ENCODE results near the gene FILIP1L. TPM values are rescaled to one million over a fixed set of nuclear protein-coding genes. Genes with fewer than 3 reads are reported as not detected.
A peak's percentile ranks its signal among the peaks of the same experiment; 100 is the strongest.

The FILIP1L gene
- total RNA-seq, 1 experiment from 2014 or later: 3.7 TPM

DNA sequence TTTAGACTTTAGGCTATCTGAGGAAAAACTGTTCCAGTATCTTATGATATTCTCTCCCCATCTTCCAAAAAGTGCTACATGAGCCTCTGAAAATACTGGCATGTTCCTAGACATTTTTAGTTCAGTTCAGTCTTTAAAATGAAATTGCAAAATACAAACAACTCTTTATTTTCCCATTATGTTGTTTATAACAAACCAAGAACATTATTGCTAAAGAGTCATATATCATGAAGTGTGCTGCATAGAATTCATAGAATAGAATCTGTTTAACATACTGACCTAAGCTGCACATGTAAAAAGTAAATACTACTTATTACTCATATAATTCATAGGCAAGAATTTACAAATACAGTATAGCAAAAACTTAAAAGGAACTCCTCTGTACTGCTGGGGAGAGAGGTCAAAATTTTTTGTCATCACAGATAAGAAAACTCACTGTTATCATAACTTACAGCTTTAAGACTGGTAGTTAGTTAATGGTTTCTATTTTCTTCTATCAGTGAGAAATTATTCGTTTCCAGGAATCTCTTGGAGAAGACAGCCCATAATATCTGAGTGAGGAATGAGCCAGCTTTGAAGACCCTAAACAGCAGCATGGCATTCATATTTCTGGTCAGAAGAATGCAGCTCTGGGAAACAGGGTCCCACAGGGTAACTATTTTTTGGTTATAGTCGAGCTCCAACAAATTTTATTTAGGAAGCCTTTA, 32.2 kb downstream of the FILIP1L start:
- H3K36me3 ChIP-seq: no peaks in the 10 kb centered on the region
- peaks cover 3% of the 10 kb centered on the region; the same call in 1 of the 2 replicates for H3K9me3 ChIP-seq (replicated peaks)
- H3K4me1 ChIP-seq: no peaks in the 10 kb centered on the region
- H3K27me3 ChIP-seq: no peaks in the 10 kb centered on the region
- no peak overlapping the region for H3K27ac ChIP-seq
- no peak overlapping the region for H3K4me3 ChIP-seq
- no peak for DNase-seq

DNA sequence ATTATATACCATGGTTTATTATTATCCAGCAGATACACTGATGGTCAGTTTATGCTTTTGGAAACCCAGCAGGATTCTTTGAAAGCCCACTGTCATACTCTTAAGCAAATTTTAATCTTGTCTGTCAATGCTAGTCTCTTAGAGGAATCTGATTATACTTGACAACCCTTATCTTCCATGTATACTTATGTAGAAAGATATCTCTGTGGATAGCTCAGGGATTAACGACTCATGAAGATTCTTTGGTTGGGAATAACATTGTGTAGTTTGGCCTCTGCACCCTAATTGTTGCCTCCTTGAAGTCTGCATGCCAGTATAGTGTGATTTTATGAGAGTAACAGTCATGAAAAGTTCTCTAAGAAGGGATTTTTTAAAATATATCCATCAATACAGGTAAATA, 33.0 kb downstream of the FILIP1L start:
- Histone ChIP-seq H3K27ac (no peak overlapping the region), H3K9me3 (replicated peaks) (peaks cover 3% of the 10 kb centered on the region; the same call in 1 of the 2 replicates), H3K36me3 (no peaks in the 10 kb centered on the region), H3K27me3 (no peaks in the 10 kb centered on the region), H3K4me3 (no peak overlapping the region), H3K4me1 (peaks cover 3% of the 10 kb centered on the region; the same call in 1 of the 2 replicates)
- DNase-seq: no peak

DNA sequence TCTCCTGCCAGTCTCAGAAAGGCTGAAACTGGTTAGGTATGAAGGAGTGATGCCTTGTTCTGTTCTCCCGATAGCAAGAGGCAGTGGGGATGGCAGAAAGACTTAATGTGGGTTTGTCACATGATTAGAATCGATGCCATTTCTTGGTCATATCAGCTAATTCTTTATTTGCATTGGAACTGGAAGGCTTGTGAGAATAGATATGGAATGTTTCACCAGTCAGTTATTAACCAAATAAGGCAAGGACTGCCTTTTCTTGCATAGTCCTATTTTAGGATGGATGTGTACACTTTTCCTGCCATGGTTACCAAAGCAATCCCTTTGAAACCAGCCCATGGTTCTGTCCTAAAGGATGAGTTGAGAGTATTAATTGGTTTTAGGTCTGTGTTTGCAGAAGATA, 33.7 kb downstream of the FILIP1L start:
- Histone ChIP-seq H3K27ac (no peak overlapping the region), H3K36me3 (no peaks in the 10 kb centered on the region), H3K4me1 (peaks cover 3% of the 10 kb centered on the region; the same call in 1 of the 2 replicates), H3K27me3 (no peaks in the 10 kb centered on the region), H3K4me3 (no peak overlapping the region), H3K9me3 (replicated peaks) (peaks cover 3% of the 10 kb centered on the region; the same call in 1 of the 2 replicates)
- no peak for DNase-seq

DNA sequence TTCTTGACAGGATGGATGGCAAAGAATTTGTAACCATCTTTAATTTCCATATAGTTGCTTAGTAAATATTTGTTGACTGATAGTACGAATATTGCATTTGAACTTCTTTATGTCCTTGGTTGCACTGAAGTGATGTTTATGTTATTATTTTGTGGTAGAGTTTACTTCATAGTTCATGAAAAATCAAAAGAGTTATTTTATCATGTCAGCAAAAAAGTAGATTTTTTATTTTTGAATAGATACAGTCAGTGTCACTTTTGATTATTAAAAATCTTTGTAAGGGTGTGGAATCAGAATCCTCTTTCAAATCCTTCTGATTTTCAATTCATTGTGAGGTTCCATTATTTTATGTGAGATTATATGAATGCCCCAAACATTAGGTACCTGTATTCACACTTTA, 35.0 kb downstream of the FILIP1L start:
- peaks cover 3% of the 10 kb centered on the region for H3K4me1 ChIP-seq
- H3K27me3 ChIP-seq: no peaks in the 10 kb centered on the region
- no peak overlapping the region for H3K4me3 ChIP-seq
- no peak overlapping the region for H3K27ac ChIP-seq
- no peak for DNase-seq
- no peaks in the 10 kb centered on the region for H3K36me3 ChIP-seq
- H3K9me3 ChIP-seq (replicated peaks): peaks cover 3% of the 10 kb centered on the region; the same call in 1 of the 2 replicates

DNA sequence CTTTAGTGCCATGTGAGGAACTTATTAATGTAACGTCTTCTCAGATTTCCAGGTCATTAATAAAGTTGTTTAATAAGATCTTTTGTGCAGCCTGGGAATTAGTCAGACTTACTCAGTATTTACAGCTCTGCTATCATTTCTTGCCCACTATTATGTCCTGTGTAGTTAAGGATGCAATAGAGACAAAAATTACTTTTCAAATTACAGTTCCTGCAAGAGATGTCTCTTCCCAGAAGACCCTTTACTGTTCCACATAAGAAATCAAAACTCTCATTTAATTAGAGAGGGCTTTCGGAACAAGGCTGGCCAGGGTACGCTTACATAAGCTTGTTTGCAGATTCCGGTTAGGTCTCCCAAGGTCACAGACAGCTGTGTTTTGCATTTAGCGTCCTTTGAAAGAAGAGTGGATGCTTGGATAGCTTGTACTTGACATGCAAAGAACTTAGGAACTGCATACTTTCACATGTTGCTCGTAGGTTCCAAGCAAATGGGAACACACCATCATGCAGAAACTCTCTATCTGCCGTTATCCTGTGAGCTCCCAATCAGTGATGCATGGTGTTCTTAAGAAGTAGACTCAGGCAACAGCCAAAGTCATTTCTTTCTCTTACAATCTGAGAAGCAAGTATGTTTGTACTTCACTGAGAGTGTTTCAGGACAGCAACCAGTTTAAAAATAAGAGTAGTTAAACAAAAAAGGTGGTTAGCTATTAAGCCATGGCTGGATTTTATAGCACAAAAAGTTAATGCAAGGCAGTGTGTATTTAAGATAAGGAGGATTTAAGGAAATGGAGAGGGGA, 37.4 kb downstream of the FILIP1L start:
- Histone ChIP-seq H3K9me3 (replicated peaks) (peaks cover 3% of the 10 kb centered on the region; the same call in 1 of the 2 replicates), H3K36me3 (no peaks in the 10 kb centered on the region), H3K4me1 (peaks cover 22% of the 10 kb centered on the region), H3K27ac (no peak overlapping the region), H3K4me3 (no peak overlapping the region), H3K27me3 (no peaks in the 10 kb centered on the region)
- no peak for DNase-seq

DNA sequence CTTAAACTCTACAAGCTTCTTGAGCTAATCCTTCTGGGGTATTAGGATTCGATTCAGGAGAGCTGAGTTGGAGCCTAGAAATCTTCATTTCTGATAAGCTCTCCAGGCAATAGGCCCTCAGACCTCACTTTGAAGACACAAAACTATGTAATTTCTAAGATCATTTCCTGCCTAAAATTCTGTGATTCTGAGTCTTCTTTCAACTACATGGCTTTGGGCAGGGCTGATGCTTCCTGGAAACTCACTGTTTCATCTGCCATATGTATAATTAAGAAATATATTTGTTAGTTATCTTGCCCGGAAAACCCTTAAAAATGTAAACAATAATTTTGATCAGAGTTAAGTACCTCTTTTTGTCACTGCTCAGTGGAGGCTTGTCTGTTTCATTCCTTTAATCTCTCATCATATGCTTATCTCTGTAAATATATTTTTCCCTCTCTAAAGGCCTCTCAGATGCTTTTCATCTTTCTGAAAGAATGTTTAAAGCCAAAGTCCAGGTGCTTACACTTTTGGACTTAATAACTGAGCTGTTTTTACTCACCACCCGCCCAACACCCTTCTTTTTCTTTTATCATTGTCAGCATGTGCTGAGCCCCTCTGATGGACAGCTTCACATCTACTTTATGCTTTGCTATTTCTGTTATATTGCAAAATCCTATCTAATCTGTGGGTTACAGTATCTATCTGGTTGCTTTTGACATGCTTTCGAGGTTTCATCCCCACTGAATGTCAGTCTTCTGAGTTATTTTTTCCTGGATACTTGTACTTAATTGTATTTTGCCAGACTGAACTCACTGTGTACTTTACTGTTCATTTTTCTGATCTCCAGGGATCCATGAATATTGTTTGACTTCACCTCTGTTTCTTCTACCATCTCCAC, 38.2 kb downstream of the FILIP1L start:
- no peaks in the 10 kb centered on the region for H3K27me3 ChIP-seq
- H3K9me3 ChIP-seq (replicated peaks): peaks cover 3% of the 10 kb centered on the region; the same call in 1 of the 2 replicates
- H3K4me1 ChIP-seq: peaks cover 27% of the 10 kb centered on the region
- H3K4me3 ChIP-seq: no peak overlapping the region
- no peaks in the 10 kb centered on the region for H3K36me3 ChIP-seq
- no peak for DNase-seq
- H3K27ac ChIP-seq: no peak overlapping the region

DNA sequence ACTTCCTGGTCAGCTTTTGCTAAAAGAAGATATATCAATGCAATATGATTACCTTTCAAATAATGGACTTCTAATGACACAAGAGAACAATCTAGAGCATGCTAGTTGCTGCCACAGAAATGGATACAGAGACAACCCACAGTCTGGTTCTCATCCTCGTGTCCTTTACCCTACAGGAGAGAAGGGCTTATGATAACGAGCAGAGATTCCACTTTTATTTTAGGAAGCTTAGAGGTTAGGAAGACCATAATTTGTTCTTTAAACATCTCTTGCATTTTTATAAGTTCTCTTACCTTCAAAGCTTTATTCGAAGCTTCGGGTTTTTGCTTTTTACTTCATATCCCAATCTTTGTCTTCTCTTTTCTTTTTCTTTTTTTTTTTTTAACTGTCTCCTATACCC, 39.1 kb downstream of the FILIP1L start:
- Histone ChIP-seq H3K27ac (no peak overlapping the region), H3K4me1 (peaks cover 36% of the 10 kb centered on the region)

DNA sequence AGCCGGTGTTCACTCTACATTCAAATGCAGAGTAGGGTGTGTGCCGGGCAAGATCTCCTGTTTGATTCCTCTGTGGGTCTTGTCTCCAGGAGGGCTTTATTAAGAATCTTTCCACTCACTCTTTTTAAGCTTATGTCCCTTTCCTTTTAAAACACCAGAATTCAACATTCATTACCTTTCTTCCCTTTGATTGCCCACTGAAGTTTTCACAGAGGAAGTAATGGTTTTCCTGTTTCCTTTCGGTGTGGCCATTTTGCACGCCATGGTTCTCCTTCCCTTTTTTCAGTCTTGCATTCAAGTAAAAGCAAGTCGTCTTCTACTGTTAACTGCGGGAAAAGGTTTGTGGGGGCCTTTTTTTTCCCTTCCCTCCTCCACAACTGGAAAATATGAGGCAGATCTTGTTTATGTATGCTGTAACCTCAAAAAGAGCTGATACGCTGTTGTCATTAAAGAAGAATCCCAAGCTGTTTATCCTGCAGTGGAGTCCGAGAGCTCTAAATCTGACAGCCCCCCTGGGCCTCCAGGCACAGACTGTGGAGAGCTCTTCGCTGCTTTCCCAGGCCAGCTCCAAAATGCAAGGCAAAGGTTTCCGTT, 40.5 kb downstream of the FILIP1L start:
- Histone ChIP-seq H3K27me3 (no peaks in the 10 kb centered on the region), H3K4me3 (peak overlapping the region; percentile 17; the same call in 1 of the 2 replicates), H3K4me1 (peaks cover 39% of the 10 kb centered on the region), H3K36me3 (no peaks in the 10 kb centered on the region), H3K9me3 (replicated peaks) (peaks cover 6% of the 10 kb centered on the region; the same call in 1 of the 2 replicates), H3K27ac (peak overlapping the region; percentile 24; the same call in 1 of the 2 replicates)
- peak; percentile 71 for DNase-seq

More for the DNA sequence above, 39.1 kb downstream of the FILIP1L start:
- DNase-seq: no peak
- Histone ChIP-seq H3K27me3 (no peaks in the 10 kb centered on the region), H3K9me3 (replicated peaks) (peaks cover 3% of the 10 kb centered on the region; the same call in 1 of the 2 replicates), H3K4me3 (no peak overlapping the region), H3K36me3 (no peaks in the 10 kb centered on the region)

DNA sequence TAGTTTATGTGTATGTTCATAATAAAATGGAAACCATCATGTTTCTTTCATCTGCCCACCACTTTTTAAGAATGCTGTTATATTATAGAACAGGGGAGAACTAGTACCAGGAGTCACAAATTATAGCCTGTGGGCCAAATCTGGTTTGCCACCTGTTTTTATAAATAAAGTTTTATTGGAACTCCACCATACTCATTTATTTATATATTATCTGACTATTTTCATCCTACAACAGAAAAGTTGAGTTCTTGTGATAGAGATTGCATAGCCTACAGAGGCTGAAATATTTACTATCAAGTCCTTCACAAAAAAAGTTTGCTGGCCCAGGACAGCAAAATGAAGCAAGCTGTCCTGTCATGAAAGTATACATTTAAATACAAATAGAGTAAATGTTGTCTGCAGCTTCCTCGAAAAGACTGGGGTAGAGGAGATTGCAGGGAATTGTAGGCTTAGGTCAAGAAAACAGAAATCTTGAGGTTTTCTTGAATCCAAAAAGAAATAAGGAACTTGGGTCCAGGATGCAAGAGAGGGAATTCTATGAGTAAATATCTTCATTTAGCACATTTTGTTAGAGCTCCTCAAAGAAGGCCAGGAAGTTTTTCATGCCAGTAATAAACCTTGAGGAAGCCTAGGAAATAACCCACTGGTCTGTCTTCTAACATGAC, 41.1 kb downstream of the FILIP1L start:
- Histone ChIP-seq H3K9me3 (replicated peaks) (peaks cover 6% of the 10 kb centered on the region; the same call in 1 of the 2 replicates), H3K27me3 (no peaks in the 10 kb centered on the region), H3K4me3 (no peak overlapping the region), H3K36me3 (no peaks in the 10 kb centered on the region), H3K4me1 (peaks cover 39% of the 10 kb centered on the region), H3K27ac (no peak overlapping the region; the same call in 1 of the 2 replicates)
- DNase-seq: no peak

DNA sequence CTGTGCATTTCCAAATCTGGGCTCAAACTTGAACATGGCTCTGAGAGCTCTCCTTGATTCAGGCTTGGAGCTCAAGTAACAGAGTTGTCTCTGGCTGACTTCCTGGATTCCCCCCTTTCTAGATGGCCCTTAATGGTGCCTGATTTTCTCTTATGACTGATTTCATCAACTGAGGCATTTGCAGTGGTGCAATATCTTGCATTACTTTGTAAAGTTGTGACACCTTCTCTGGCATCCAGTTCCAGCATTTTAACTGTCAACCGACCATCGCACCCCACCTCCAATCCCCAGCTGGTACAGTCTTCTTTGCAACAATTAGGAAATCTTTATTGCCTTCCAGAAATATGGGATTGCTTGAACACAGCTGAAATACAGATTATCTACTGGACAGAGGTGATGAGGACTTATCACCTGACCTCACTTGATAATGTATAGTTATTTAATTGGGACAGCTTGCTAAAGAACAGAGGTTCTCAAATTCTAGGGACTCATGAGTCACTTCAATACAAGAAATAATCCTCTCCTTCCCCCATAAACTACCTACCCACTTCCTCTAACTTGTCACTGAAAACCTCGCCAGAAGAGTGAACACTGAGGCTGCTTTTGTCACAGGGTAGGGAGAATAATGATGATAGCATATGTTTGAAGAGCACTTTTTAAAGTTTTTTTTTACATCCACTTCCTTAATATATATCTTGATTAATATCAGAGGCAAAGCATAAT, 41.8 kb downstream of the FILIP1L start:
- no peaks in the 10 kb centered on the region for H3K36me3 ChIP-seq
- peaks cover 6% of the 10 kb centered on the region; the same call in 1 of the 2 replicates for H3K9me3 ChIP-seq (replicated peaks)
- H3K4me1 ChIP-seq: peaks cover 39% of the 10 kb centered on the region
- DNase-seq: peak in 1 of 2 experiments; percentile 38
- H3K27me3 ChIP-seq: no peaks in the 10 kb centered on the region
- H3K4me3 ChIP-seq: no peak overlapping the region
- H3K27ac ChIP-seq: no peak overlapping the region

DNA sequence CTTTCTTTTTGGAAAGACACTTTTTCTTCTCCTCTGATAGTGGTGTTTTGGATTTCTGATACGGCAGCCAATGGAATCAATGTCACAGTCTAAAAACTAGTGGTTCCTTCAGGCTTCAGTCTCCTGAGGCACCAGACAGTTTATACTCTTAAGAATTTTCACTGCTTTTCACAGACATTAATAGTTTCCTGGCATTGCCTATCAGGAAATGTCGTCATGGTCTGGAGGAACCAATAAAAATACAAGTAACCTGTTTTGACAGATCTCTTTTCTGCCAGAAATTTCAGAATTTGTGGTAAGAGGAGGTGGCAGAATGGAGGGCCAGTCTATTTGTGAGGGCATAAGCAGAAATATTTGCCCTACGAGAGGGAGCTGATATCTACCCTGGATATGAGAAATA, 44.8 kb downstream of the FILIP1L start:
- Histone ChIP-seq H3K27ac (no peak overlapping the region), H3K27me3 (no peaks in the 10 kb centered on the region), H3K36me3 (no peaks in the 10 kb centered on the region), H3K9me3 (replicated peaks) (peaks cover 8% of the 10 kb centered on the region; the same call in 1 of the 2 replicates), H3K4me1 (peaks cover 40% of the 10 kb centered on the region), H3K4me3 (no peak overlapping the region)
- no peak for DNase-seq

DNA sequence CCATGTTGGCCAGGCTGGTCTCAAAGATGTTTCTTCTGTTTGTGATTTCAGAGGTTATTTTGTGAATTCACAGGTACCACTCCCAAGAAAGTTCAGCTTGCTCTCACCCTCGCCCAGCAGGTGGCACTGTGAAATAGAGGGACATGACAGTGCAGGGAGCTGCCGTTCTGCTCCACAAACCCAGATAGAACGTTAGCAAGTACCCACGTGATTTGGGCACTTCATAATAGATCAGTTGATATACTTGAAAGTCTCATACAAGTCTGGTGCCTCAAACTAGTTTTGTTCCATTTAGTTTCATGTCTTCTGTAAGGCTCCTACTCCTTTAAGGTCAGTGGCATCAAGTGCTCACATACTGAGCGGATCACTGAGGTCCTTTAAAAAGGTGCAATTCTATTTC, 45.5 kb downstream of the FILIP1L start:
- Histone ChIP-seq H3K27ac (no peak overlapping the region), H3K9me3 (replicated peaks) (peaks cover 8% of the 10 kb centered on the region; the same call in 1 of the 2 replicates)
- DNase-seq: peak; percentile 66 to 76

DNA sequence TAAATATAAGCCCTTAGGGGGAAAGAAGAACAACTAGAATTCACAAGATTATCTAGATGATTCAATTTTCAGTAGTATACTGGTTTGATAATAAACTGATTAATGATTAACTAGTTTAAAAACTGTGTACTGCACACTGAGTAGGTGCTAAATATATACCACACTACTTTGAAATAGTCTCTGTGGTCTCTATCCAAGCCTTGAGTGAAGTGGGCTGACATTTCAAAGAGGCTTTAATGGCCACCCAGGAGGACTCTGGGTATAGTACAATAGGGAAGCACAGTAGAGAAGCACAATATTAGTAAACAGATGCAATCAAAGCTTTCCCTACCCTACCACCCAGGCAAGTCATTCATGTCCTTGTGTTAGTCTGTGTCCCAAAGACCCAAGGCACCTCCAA, 46.7 kb downstream of the FILIP1L start:
- Histone ChIP-seq H3K27me3 (no peaks in the 10 kb centered on the region), H3K9me3 (replicated peaks) (peaks cover 8% of the 10 kb centered on the region; the same call in 1 of the 2 replicates), H3K27ac (no peak overlapping the region), H3K4me3 (no peak overlapping the region), H3K36me3 (no peaks in the 10 kb centered on the region), H3K4me1 (peaks cover 24% of the 10 kb centered on the region)
- DNase-seq: no peak

More for the DNA sequence above, 45.5 kb downstream of the FILIP1L start:
- peaks cover 34% of the 10 kb centered on the region for H3K4me1 ChIP-seq
- H3K36me3 ChIP-seq: no peaks in the 10 kb centered on the region
- no peaks in the 10 kb centered on the region for H3K27me3 ChIP-seq
- no peak overlapping the region for H3K4me3 ChIP-seq
